CD4-positive, CD25-positive, alpha-beta regulatory T cell (primary cell): ENCODE measurements around the gene SPG7. TPM values are rescaled to one million over a fixed set of nuclear protein-coding genes. Genes with fewer than 3 reads are reported as not detected.

Experiments used
- ATAC-seq, 2 donors: fragments of 150-1000 bp; cut with Tn5 transposase; one replicate each; pipeline ENCODE4 v1.10.0; 2021; ENCODE audit warnings: low read depth in 2 of 2, moderate number of reproducible peaks in 2 of 2, moderate library complexity in 1 of 2
- DNase-seq, 3 donors: peaks; one replicate each; pipeline versions ENCODE4 v3.0.0 to v3.0.0-alpha.2; 2012 to 2022; ENCODE audit warnings: mixed read lengths in 1 of 3
- H3K27ac ChIP-seq: one replicate; pipeline ENCODE4 v1.7.0; 2013; ENCODE audit warnings: mild to moderate bottlenecking, low read length; ENCODE audit not compliant: insufficient read depth, poor library complexity, severe bottlenecking
- H3K27me3 ChIP-seq: one replicate; pipeline ENCODE4 v1.7.0; 2013; ENCODE audit warnings: low read length; ENCODE audit not compliant: control insufficient read depth, insufficient read depth
- H3K36me3 ChIP-seq: one replicate; pipeline ENCODE4 v1.7.0; 2013; ENCODE audit warnings: mild to moderate bottlenecking, low read length, moderate library complexity; ENCODE audit not compliant: control insufficient read depth, insufficient read depth
- H3K4me1 ChIP-seq: 2 replicates; pipeline ENCODE4 v1.7.0; 2013; ENCODE audit warnings: mild to moderate bottlenecking, low read length; ENCODE audit not compliant: insufficient read depth, control insufficient read depth, poor library complexity, severe bottlenecking
- H3K4me3 ChIP-seq: one replicate; pipeline ENCODE4 v1.7.0; 2013; ENCODE audit warnings: low read depth, mild to moderate bottlenecking, low read length, moderate library complexity
- H3K9me3 ChIP-seq, 2 experiments: 1 replicate in 1 of 2; 2 replicates in 1 of 2; pipeline ENCODE4 v1.7.0; 2013; ENCODE audit warnings: low read length in 2 of 2, mild to moderate bottlenecking in 1 of 2, moderate library complexity in 1 of 2; ENCODE audit not compliant: control insufficient read depth in 2 of 2
- H3K27ac Mint-ChIP-seq, 3 donors: one replicate each; pipeline ENCODE4 v1.8.0; 2020 to 2022; ENCODE audit warnings: mild to moderate bottlenecking in 3 of 3, mixed read lengths in 3 of 3, moderate library complexity in 2 of 3
- H3K27me3 Mint-ChIP-seq: one replicate; pipeline ENCODE4 v1.8.0; 2022; ENCODE audit warnings: mild to moderate bottlenecking, mixed read lengths
- H3K36me3 Mint-ChIP-seq: one replicate; pipeline ENCODE4 v1.8.0; 2020; ENCODE audit warnings: mixed read lengths
- H3K4me1 Mint-ChIP-seq, 4 donors: one replicate each; pipeline ENCODE4 v1.8.0; 2020 to 2022; ENCODE audit warnings: mixed read lengths in 4 of 4, mild to moderate bottlenecking in 1 of 4
- H3K4me3 Mint-ChIP-seq, 4 donors: one replicate each; pipeline ENCODE4 v1.8.0; 2020 to 2022; ENCODE audit warnings: mild to moderate bottlenecking in 4 of 4, mixed read lengths in 4 of 4, moderate library complexity in 3 of 4
- H3K9me3 Mint-ChIP-seq, 7 donors: one replicate each; pipeline ENCODE4 v1.8.0; 2020 to 2022; ENCODE audit warnings: mixed read lengths in 7 of 7, mild to moderate bottlenecking in 3 of 7, moderate library complexity in 2 of 7
- polyA plus RNA-seq, 4 donors: library from polyadenylated mRNA; unstranded; fragments of 300-500 nt; fragmentation: Illumina TruSeq; gene quantifications; one replicate each; pipeline ENCODE4 v1.2.3, GENCODE V29; 2021
- total RNA-seq: library from RNA; stranded (reverse); gene quantifications from one replicate; pipeline ENCODE4 v1.2.3, GENCODE V29; 2022

SPG7 gene
- total and polyA plus RNA-seq, 5 donors from 2014 or later: 34.4 to 184 (median 41.2) TPM

- DNase-seq (no peak), ATAC-seq (no peak)
- Histone ChIP-seq H3K9me3 (no peaks in the 10 kb centered on the region), H3K27me3 (no peaks in the 10 kb centered on the region), H3K36me3 (no peaks in the 10 kb centered on the region), H3K27ac (no peak overlapping the region), H3K4me3 (peak overlapping the region; percentile 50), H3K4me1 (peaks cover 59% of the 10 kb centered on the region)
- Mint-ChIP-seq H3K27ac (peak overlapping the region; percentile 48 to 70 (median 60)), H3K9me3 (no peaks in the 10 kb centered on the region), H3K4me3 (peak overlapping the region; percentile 17 to 62 (median 46)), H3K4me1 (peaks cover 22 to 82% (median 45%) of the 10 kb centered on the region in 4 donors), H3K27me3 (no peaks in the 10 kb centered on the region), H3K36me3 (peaks cover 18% of the 10 kb centered on the region)
Measured at GRCh38 chr16:89466920-89467319, 41.3 kb upstream of the SPG7 start.

- DNase-seq: no peak
- Mint-ChIP-seq H3K36me3 (peaks cover 18% of the 10 kb centered on the region), H3K9me3 (no peaks in the 10 kb centered on the region), H3K27ac (peak overlapping the region; percentile 48 to 85 (median 71)), H3K4me3 (peak overlapping the region in 3 of 4 donors; percentile 52 to 63 (median 60)), H3K27me3 (no peaks in the 10 kb centered on the region), H3K4me1 (peaks cover 27 to 85% (median 49%) of the 10 kb centered on the region in 4 donors)
- H3K4me1 ChIP-seq: peaks cover 63% of the 10 kb centered on the region
- ATAC-seq: no peak
- no peaks in the 10 kb centered on the region for H3K36me3 ChIP-seq
- H3K27me3 ChIP-seq: no peaks in the 10 kb centered on the region
- no peaks in the 10 kb centered on the region for H3K9me3 ChIP-seq
- H3K27ac ChIP-seq: no peak overlapping the region
- H3K4me3 ChIP-seq: no peak overlapping the region
Measured at GRCh38 chr16:89467382-89467781, 40.8 kb upstream of the SPG7 start.

GRCh38 chr16:89472711-89473075, 35.5 kb upstream of the SPG7 start:
- Mint-ChIP-seq H3K9me3 (peaks cover 0 to 4% (median 0%) of the 10 kb centered on the region in 7 donors), H3K27ac (peak overlapping the region; percentile 89 to 92 (median 89)), H3K4me1 (peaks cover 35 to 92% (median 66%) of the 10 kb centered on the region in 4 donors), H3K4me3 (peak overlapping the region; percentile 28 to 80 (median 72)), H3K27me3 (no peaks in the 10 kb centered on the region), H3K36me3 (peaks cover 10% of the 10 kb centered on the region)
- Histone ChIP-seq H3K36me3 (no peaks in the 10 kb centered on the region), H3K4me3 (peak overlapping the region; percentile 33), H3K27me3 (no peaks in the 10 kb centered on the region), H3K4me1 (peaks cover 84% of the 10 kb centered on the region), H3K27ac (no peak overlapping the region), H3K9me3 (no peaks in the 10 kb centered on the region)
- DNase-seq (no peak), ATAC-seq (no peak)

GRCh38 chr16:89473136-89473712, 35.0 kb upstream of the SPG7 start:
- H3K4me1 Mint-ChIP-seq: peaks cover 35 to 90% (median 66%) of the 10 kb centered on the region in 4 donors
- DNase-seq (no peak), ATAC-seq (no peak)
- peaks cover 86% of the 10 kb centered on the region for H3K4me1 ChIP-seq
- H3K27ac Mint-ChIP-seq: peak overlapping the region; percentile 89 to 92 (median 89)
- no peaks in the 10 kb centered on the region for H3K27me3 ChIP-seq
- peaks cover 0 to 4% (median 0%) of the 10 kb centered on the region in 7 donors for H3K9me3 Mint-ChIP-seq
- no peaks in the 10 kb centered on the region for H3K27me3 Mint-ChIP-seq
- H3K36me3 ChIP-seq: no peaks in the 10 kb centered on the region
- H3K36me3 Mint-ChIP-seq: peaks cover 9% of the 10 kb centered on the region
- H3K4me3 ChIP-seq: peak overlapping the region; percentile 64
- no peak overlapping the region for H3K27ac ChIP-seq
- no peaks in the 10 kb centered on the region for H3K9me3 ChIP-seq
- H3K4me3 Mint-ChIP-seq: peak overlapping the region in 3 of 4 donors; percentile 36 to 79 (median 65)

GRCh38 chr16:89473791-89474414, 34.3 kb upstream of the SPG7 start:
- H3K27ac ChIP-seq: no peak overlapping the region
- Mint-ChIP-seq H3K9me3 (peaks cover 0 to 4% (median 0%) of the 10 kb centered on the region in 7 donors), H3K4me1 (peaks cover 35 to 90% (median 73%) of the 10 kb centered on the region in 4 donors), H3K27me3 (no peaks in the 10 kb centered on the region), H3K4me3 (peak overlapping the region; percentile 36 to 92 (median 81)), H3K27ac (peak overlapping the region; percentile 78 to 85 (median 82)), H3K36me3 (peaks cover 12% of the 10 kb centered on the region)
- no peaks in the 10 kb centered on the region for H3K27me3 ChIP-seq
- H3K36me3 ChIP-seq: no peaks in the 10 kb centered on the region
- peak overlapping the region; percentile 64 for H3K4me3 ChIP-seq
- no peaks in the 10 kb centered on the region for H3K9me3 ChIP-seq
- no peak for ATAC-seq
- peak in 1 of 3 donors; percentile 52 for DNase-seq
- peaks cover 86% of the 10 kb centered on the region for H3K4me1 ChIP-seq

- H3K27me3 ChIP-seq: no peaks in the 10 kb centered on the region
- H3K9me3 ChIP-seq: no peaks in the 10 kb centered on the region
- no peak overlapping the region for H3K27ac ChIP-seq
- peaks cover 94% of the 10 kb centered on the region for H3K4me1 ChIP-seq
- peaks cover 35 to 91% (median 75%) of the 10 kb centered on the region in 4 donors for H3K4me1 Mint-ChIP-seq
- ATAC-seq: no peak
- H3K36me3 Mint-ChIP-seq: peaks cover 9% of the 10 kb centered on the region
- peak overlapping the region in 2 of 3 donors; percentile 78 to 86 for H3K27ac Mint-ChIP-seq
- H3K4me3 Mint-ChIP-seq: peak overlapping the region in 3 of 4 donors; percentile 76 to 89 (median 79)
- H3K4me3 ChIP-seq: no peak overlapping the region
- no peak for DNase-seq
- peaks cover 0 to 4% (median 0%) of the 10 kb centered on the region in 7 donors for H3K9me3 Mint-ChIP-seq
- no peaks in the 10 kb centered on the region for H3K27me3 Mint-ChIP-seq
- H3K36me3 ChIP-seq: no peaks in the 10 kb centered on the region
Measured at GRCh38 chr16:89475144-89475543, 33.1 kb upstream of the SPG7 start.

GRCh38 chr16:89476379-89476778, 31.8 kb upstream of the SPG7 start:
- H3K36me3 Mint-ChIP-seq: peaks cover 15% of the 10 kb centered on the region
- peaks cover 99% of the 10 kb centered on the region for H3K4me1 ChIP-seq
- DNase-seq: no peak
- H3K9me3 ChIP-seq: no peaks in the 10 kb centered on the region
- H3K27ac Mint-ChIP-seq: peak overlapping the region; percentile 21 to 90 (median 78)
- peak overlapping the region; percentile 55 to 89 (median 78) for H3K4me3 Mint-ChIP-seq
- H3K9me3 Mint-ChIP-seq: peaks cover 0 to 4% (median 0%) of the 10 kb centered on the region in 7 donors
- H3K4me3 ChIP-seq: peak overlapping the region; percentile 52
- no peaks in the 10 kb centered on the region for H3K36me3 ChIP-seq
- peak overlapping the region; percentile 48 for H3K27ac ChIP-seq
- ATAC-seq: peak; percentile 39 to 41
- peaks cover 35 to 92% (median 77%) of the 10 kb centered on the region in 4 donors for H3K4me1 Mint-ChIP-seq
- H3K27me3 Mint-ChIP-seq: no peaks in the 10 kb centered on the region
- H3K27me3 ChIP-seq: no peaks in the 10 kb centered on the region
